ENCODE data around the gene IGF2BP3. TPM values are rescaled to one million over a fixed set of nuclear protein-coding genes. Genes with fewer than 3 reads are reported as not detected.

Gene IGF2BP3
- total RNA-seq, 2 experiments from 2014 or later = 41.1 to 94.3 TPM

DNA sequence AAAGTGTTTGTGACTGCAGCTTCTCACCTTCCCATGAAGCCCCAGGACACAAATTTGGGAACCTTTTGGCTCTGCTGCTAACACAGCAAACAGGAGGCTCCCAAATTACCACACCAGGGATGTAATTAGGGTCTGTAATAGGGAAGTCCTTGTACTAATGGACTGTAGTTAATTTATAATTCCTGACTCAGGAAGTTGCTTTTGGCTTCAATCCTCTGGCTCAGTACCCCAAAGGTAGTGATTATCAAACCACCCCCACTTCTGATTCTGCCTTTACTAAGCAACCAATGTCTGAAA lies 174.9 kb downstream of the IGF2BP3 start:
- no peak overlapping the region for H3K27ac ChIP-seq (ENCODE audit: low read depth, low read length, poor library complexity, severe bottlenecking)
- intact Hi-C loops (cut with micrococcal nuclease; ENCODE audit: unreplicated experiment) = no loop called here
- no peaks in the 10 kb centered on the region for H3K9me2 ChIP-seq (ENCODE audit: insufficient read depth, low read length)
- ChIA-PET POLR2A (interaction anchor here (0.9 to 1.5 kb wide), 4 partner anchors 8 to 245 kb away, joined by 4 to 7 read pairs (median 6); no protein-coding TSS in a partner anchor), CTCF (ENCODE audit: unreplicated experiment) (no interaction called here)
- H3K79me2 ChIP-seq (ENCODE audit: insufficient read depth, low read depth, low read length) = peaks cover 11% of the 10 kb centered on the region
- H3K4me1 ChIP-seq (ENCODE audit: insufficient read depth, low read length, poor library complexity, severe bottlenecking) = peaks cover 6% of the 10 kb centered on the region
- no TSS peak for BruUV-seq (replicated peaks)
- 0 out of 2 replicates have a peak, but pooled peaks cover under 1% of the 10 kb centered on the region for H4K20me1 ChIP-seq (ENCODE audit: insufficient read depth, low read length)
- H3K4me3 ChIP-seq (ENCODE audit: low read depth, low read length, poor library complexity, severe bottlenecking) = no peak overlapping the region
- DNase-seq (ENCODE audit: low spot score) = no peak
- no peaks in the 10 kb centered on the region for H3K36me3 ChIP-seq (ENCODE audit: insufficient read depth, low read length)
- H2AFZ ChIP-seq (ENCODE audit: low read length) = 0 out of 2 replicates have a peak overlapping the region, but pooled peaks have one; percentile 1
- H3K4me2 ChIP-seq (ENCODE audit: low read length) = no peak overlapping the region
- TF ChIP-seq, protein P1, sequence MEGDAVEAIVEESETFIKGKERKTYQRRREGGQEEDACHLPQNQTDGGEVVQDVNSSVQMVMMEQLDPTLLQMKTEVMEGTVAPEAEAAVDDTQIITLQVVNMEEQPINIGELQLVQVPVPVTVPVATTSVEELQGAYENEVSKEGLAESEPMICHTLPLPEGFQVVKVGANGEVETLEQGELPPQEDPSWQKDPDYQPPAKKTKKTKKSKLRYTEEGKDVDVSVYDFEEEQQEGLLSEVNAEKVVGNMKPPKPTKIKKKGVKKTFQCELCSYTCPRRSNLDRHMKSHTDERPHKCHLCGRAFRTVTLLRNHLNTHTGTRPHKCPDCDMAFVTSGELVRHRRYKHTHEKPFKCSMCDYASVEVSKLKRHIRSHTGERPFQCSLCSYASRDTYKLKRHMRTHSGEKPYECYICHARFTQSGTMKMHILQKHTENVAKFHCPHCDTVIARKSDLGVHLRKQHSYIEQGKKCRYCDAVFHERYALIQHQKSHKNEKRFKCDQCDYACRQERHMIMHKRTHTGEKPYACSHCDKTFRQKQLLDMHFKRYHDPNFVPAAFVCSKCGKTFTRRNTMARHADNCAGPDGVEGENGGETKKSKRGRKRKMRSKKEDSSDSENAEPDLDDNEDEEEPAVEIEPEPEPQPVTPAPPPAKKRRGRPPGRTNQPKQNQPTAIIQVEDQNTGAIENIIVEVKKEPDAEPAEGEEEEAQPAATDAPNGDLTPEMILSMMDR (conservative IDR thresholded peaks at IDR 0.05; ENCODE audit: low read length) = no peak
- TF ChIP-seq EZH2phosphoT487 (IDR thresholded peaks at IDR 0.05; ENCODE audit: borderline replicate concordance, low read depth, low read length) = no peak
- no peaks in the 10 kb centered on the region for H3K9me3 ChIP-seq (ENCODE audit: low read length)

DNA sequence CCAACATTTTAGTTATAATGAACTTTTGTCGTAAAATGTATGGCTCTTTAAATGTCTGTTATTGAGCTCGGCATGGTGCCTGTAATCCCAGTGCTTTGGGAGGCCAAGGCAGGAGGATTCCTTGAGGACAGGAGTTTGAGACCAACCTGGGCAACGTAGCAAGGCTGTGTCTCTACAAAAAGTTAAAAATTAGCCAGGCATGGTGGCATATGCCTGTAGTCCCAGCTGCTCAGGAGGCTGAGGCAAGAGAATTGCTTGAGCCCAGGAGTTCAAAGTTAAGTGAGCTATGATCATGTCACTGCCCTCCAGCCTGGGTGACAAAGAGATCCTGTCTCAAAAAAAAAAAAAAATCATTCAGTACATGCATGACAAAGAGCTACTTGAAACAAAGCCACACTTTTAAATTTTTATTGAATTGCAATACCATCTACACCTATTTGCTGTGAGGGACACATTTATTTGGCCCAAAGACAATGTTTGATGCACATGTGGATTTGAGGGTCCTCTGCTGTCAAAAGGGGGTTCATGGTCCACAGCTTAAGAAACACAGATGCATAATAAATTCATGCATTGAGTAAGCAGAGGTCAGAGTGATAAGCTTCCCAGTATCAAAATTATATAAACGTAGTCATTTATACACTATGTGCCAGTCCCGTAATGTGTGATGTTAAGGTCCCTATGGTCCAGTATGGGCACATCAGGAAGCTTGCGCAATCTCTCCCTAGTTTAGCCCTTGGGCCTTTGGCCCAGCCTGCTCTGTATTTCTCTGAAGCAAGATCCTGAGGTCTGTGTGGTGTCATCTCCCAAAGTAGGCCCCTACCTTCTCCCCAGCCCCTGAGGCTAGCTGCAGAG lies 175.5 kb downstream of the IGF2BP3 start:
- Histone ChIP-seq H3K4me3 (ENCODE audit: low read depth, low read length, poor library complexity, severe bottlenecking) (no peak overlapping the region), H4K20me1 (ENCODE audit: insufficient read depth, low read length) (no peaks in the 10 kb centered on the region), H2AFZ (ENCODE audit: low read length) (no peak overlapping the region), H3K27ac (ENCODE audit: low read depth, low read length, poor library complexity, severe bottlenecking) (no peak overlapping the region), H3K79me2 (ENCODE audit: insufficient read depth, low read depth, low read length) (peaks cover 6% of the 10 kb centered on the region), H3K9me3 (ENCODE audit: low read length) (no peaks in the 10 kb centered on the region), H3K4me2 (ENCODE audit: low read length) (no peak overlapping the region), H3K9me2 (ENCODE audit: insufficient read depth, low read length) (no peaks in the 10 kb centered on the region), H3K4me1 (ENCODE audit: insufficient read depth, low read length, poor library complexity, severe bottlenecking) (peaks cover 4% of the 10 kb centered on the region), H3K36me3 (ENCODE audit: insufficient read depth, low read length) (no peaks in the 10 kb centered on the region)
- ChIA-PET POLR2A (interaction anchor here (0.6 to 1.5 kb wide), 7 partner anchors 9 to 245 kb away, joined by 3 to 7 read pairs (median 4); no protein-coding TSS in a partner anchor), CTCF (ENCODE audit: unreplicated experiment) (interaction anchor here (0.6 to 1.0 kb wide), 2 partner anchors 22 to 173 kb away, joined by 3 read pairs; no protein-coding TSS in a partner anchor)
- no peak for TF ChIP-seq EZH2phosphoT487 (IDR thresholded peaks at IDR 0.05; ENCODE audit: borderline replicate concordance, low read depth, low read length)
- TF ChIP-seq, protein P1 (conservative IDR thresholded peaks at IDR 0.05; ENCODE audit: low read length) = no peak
- intact Hi-C loops (cut with micrococcal nuclease; ENCODE audit: unreplicated experiment) = no loop called here
- BruUV-seq (replicated peaks) = no TSS peak
- DNase-seq (ENCODE audit: low spot score) = no peak
